GM21423 (cell line): ENCODE measurements around the gene STARD7.

ENCODE experiments used
- ATAC-seq: cut with Tn5 transposase; IDR thresholded peaks from one replicate; pipeline ENCODE4 v1.9.1; 2021; ENCODE audit warnings: mild to moderate bottlenecking, moderate library complexity; ENCODE audit not compliant: unreplicated experiment

STARD7 gene

GRCh38 chr2:96137321-96138178 is 71.1 kb downstream of the STARD7 start:
- no peak for ATAC-seq

GRCh38 chr2:96136129-96136720 is 72.4 kb downstream of the STARD7 start:
- ATAC-seq: no peak

DNA sequence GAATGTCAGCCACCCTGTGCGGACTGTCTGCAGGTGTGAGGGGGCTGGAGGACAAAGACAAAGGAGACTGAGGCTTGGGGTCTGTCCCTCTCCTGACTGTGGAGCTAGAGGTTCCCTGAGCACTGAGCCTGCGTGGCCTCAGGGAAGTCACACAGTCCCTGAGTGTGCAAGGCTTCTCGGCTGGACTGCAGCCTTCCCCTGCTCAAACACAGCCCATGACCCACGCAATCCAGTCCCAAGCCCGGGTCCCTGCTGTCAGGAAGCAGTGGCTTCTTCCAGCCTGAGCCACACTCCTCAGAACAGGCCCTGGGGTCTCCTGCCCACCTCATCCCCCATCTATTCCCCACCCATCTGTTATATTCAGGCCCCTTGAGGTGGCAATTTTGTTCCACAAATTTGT is 73.0 kb downstream of the STARD7 start:
- no peak for ATAC-seq

- ATAC-seq: no peak
These were observed 73.5 kb downstream of the STARD7 start for GRCh38 chr2:96135171-96135570.
